GM21717 (cell line): ENCODE data around the gene TMEM255B.

ENCODE experiments used
- ATAC-seq: cut with Tn5 transposase; IDR thresholded peaks from one replicate; pipeline ENCODE4 v1.9.1; 2021; ENCODE audit warnings: mild to moderate bottlenecking, moderate library complexity; ENCODE audit not compliant: unreplicated experiment

The TMEM255B gene

GRCh38 chr13:113801289-113801961 is 42.4 kb downstream of the TMEM255B start:
- ATAC-seq: no peak

GRCh38 chr13:113802090-113802531 is 43.1 kb downstream of the TMEM255B start:
- ATAC-seq: no peak

- no peak for ATAC-seq
These were observed 43.7 kb downstream of the TMEM255B start for GRCh38 chr13:113802761-113803160.

- ATAC-seq: no peak
These were observed 44.5 kb downstream of the TMEM255B start for GRCh38 chr13:113803409-113804016.

GRCh38 chr13:113804017-113804702 is 45.1 kb downstream of the TMEM255B start:
- ATAC-seq: no peak

GRCh38 chr13:113804703-113805430 is 45.8 kb downstream of the TMEM255B start:
- ATAC-seq: no peak

- ATAC-seq: no peak
These were observed 46.5 kb downstream of the TMEM255B start for GRCh38 chr13:113805431-113806103.

GRCh38 chr13:113806104-113806471 is 47.1 kb downstream of the TMEM255B start:
- no peak for ATAC-seq

GRCh38 chr13:113806526-113806925 is 47.5 kb downstream of the TMEM255B start:
- no peak for ATAC-seq

GRCh38 chr13:113808058-113808834 is 49.2 kb downstream of the TMEM255B start:
- ATAC-seq: no peak

- ATAC-seq: no peak
These were observed 50.9 kb downstream of the TMEM255B start for GRCh38 chr13:113809934-113810333.

- no peak for ATAC-seq
These were observed 51.6 kb downstream of the TMEM255B start for GRCh38 chr13:113810640-113811039.

GRCh38 chr13:113811081-113811928 is 52.3 kb downstream of the TMEM255B start:
- no peak for ATAC-seq

GRCh38 chr13:113812178-113813040 is 53.4 kb downstream of the TMEM255B start:
- ATAC-seq: no peak

GRCh38 chr13:113813070-113813748 is 54.2 kb downstream of the TMEM255B start:
- ATAC-seq: no peak

GRCh38 chr13:113813749-113814434 is 54.9 kb downstream of the TMEM255B start:
- ATAC-seq: no peak

- no peak for ATAC-seq
These were observed 55.4 kb downstream of the TMEM255B start for GRCh38 chr13:113814435-113814821.
